Right lobe of liver (tissue), 4 donors: ENCODE results near the gene TSPAN5.

ENCODE experiments used
- POLR2A ChIP-seq: fragments of 450-650 bp; IDR thresholded peaks from one replicate; pipeline ENCODE4 v1.6.1; 2017; ENCODE audit warnings: antibody characterized with exemption, mild to moderate bottlenecking
- TF ChIP-seq, protein P1 (sequence below), 4 donors: fragments of 200-600 bp in 3 of 4; fragments of 450-650 bp in 1 of 4; IDR thresholded peaks; one replicate each; pipeline versions ENCODE4 v1.5.1 to v1.8.0; 2016 to 2022; ENCODE audit warnings: antibody characterized with exemption in 4 of 4, mild to moderate bottlenecking in 2 of 4
- donor health status: DM: no; HTN: no; CAD: no.
- donor health status: DM: no; HTN: no; CAD: no.
- donor health status: DM: no; HTN: yes; CAD: no.

DNA sequence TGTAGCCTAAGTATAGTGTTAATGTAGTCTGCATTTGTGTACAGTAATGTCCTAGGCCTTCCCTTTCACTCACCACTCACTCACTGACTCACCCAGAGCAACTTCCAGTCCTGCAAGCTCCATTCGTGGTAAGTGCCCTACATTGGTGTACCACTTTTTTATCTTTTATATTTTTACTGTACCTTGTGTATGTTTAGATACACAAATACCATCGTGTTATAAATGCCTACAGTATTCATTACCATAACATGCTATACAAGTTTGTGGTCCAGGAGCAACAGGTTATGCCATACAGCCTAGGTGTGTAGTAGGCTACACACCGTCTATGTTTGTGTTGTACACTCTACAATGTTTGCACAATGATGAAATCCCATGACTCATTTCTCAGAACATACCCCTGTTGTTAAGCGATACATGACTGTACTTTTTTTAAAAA is 15.4 kb downstream of the TSPAN5 start:
- TF ChIP-seq, protein P1, sequence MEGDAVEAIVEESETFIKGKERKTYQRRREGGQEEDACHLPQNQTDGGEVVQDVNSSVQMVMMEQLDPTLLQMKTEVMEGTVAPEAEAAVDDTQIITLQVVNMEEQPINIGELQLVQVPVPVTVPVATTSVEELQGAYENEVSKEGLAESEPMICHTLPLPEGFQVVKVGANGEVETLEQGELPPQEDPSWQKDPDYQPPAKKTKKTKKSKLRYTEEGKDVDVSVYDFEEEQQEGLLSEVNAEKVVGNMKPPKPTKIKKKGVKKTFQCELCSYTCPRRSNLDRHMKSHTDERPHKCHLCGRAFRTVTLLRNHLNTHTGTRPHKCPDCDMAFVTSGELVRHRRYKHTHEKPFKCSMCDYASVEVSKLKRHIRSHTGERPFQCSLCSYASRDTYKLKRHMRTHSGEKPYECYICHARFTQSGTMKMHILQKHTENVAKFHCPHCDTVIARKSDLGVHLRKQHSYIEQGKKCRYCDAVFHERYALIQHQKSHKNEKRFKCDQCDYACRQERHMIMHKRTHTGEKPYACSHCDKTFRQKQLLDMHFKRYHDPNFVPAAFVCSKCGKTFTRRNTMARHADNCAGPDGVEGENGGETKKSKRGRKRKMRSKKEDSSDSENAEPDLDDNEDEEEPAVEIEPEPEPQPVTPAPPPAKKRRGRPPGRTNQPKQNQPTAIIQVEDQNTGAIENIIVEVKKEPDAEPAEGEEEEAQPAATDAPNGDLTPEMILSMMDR (IDR thresholded peaks at IDR 0.05) = no peak
- TF ChIP-seq POLR2A = no peak
